ENCODE measurements around the gene ELMO1. TPM values are rescaled to one million over a fixed set of nuclear protein-coding genes. Genes with fewer than 3 reads are reported as not detected.
A peak's percentile ranks its signal among the peaks of the same experiment; 100 is the strongest.

ELMO1 gene
- total and polyA plus RNA-seq, 10 of the 15 experiments (the other 5 are each of a cell fraction or from before 2014, with no cell fraction given) = 22.6 to 85.9 (median 56.6) TPM

- ChIA-PET SMC1A (ENCODE audit: uncharacterized antibody, unreplicated experiment) (interaction anchor here (0.7 to 6.2 kb wide), 53 partner anchors 9 to 788 kb away, joined by 3 to 104 read pairs (median 4); no protein-coding TSS in a partner anchor), CTCF (interaction anchor here (0.6 to 8.6 kb wide), 75 partner anchors 9 to 864 kb away, joined by 3 to 186 read pairs (median 4); a partner anchor contains a TSS), POLR2A (interaction anchor here (1.0 kb wide), 1 partner anchor 154 kb away, joined by 7 read pairs; no protein-coding TSS in a partner anchor), RAD21 (ENCODE audit: unreplicated experiment) (interaction anchor here (0.6 to 5.7 kb wide), 63 partner anchors 10 to 890 kb away, joined by 3 to 119 read pairs (median 4); no protein-coding TSS in a partner anchor)
- DNase-seq (ENCODE audit: low read depth, low spot score) = no peak
- no peaks in the 10 kb centered on the region for H3K27me3 ChIP-seq (replicated peaks in 1 of 2; ENCODE audit: control insufficient read depth in 2 of 2, insufficient read depth in 2 of 2, low read length in 1 of 2)
- in situ Hi-C loops (cut with MboI) = loop anchor here (5.0 kb wide), 1 partner anchor 194 kb away; no protein-coding TSS in a partner anchor
- no peak overlapping the region for H3K4me3 ChIP-seq
- H3K4me1 ChIP-seq (ENCODE audit: control insufficient read depth, insufficient read depth, low read length) = no peaks in the 10 kb centered on the region
- H3K79me2 ChIP-seq (ENCODE audit: control insufficient read depth, insufficient read depth, low read length) = no peaks in the 10 kb centered on the region
- peaks cover 0 to 10% of the 10 kb centered on the region in 2 experiments; a peak in 2 of 4 replicates for H3K36me3 ChIP-seq (ENCODE audit: control insufficient read depth in 2 of 2, insufficient read depth in 2 of 2, low read length in 1 of 2)
- H3K27ac ChIP-seq (ENCODE audit: control insufficient read depth, insufficient read depth) = no peak overlapping the region
- BruUV-seq (replicated peaks) = no TSS peak
- no peak overlapping the region for H3K9ac ChIP-seq (ENCODE audit: control insufficient read depth, insufficient read depth, low read length)
- no peaks in the 10 kb centered on the region for H3K9me3 ChIP-seq (replicated peaks; ENCODE audit: control insufficient read depth, insufficient read depth, low read length)
- peak; percentile 14; the same call in 2 of the 3 replicates for ATAC-seq
- FAIRE-seq = no peak
- no peak overlapping the region for H3K4me2 ChIP-seq (ENCODE audit: control insufficient read depth, insufficient read depth)
- no peaks in the 10 kb centered on the region for H4K20me1 ChIP-seq (ENCODE audit: control insufficient read depth, insufficient read depth)
- no peak overlapping the region for H2AFZ ChIP-seq (ENCODE audit: control insufficient read depth, low read depth, low read length)
- intact Hi-C loops (cut with micrococcal nuclease; ENCODE audit: unreplicated experiment) = loop anchor here (5.0 to 10.0 kb wide), 4 partner anchors 214 to 709 kb away; no protein-coding TSS in a partner anchor
- no peak for TF ChIP-seq ASH2L (IDR thresholded peaks at IDR 0.05; ENCODE audit: borderline replicate concordance, low read depth)
- no peak for TF ChIP-seq HCFC1 (IDR thresholded peaks at IDR 0.05; ENCODE audit: low read length)
- no peak for TF ChIP-seq SREBF2 (IDR thresholded peaks at IDR 0.05; ENCODE audit: low read length)
- TF ChIP-seq, protein P1, sequence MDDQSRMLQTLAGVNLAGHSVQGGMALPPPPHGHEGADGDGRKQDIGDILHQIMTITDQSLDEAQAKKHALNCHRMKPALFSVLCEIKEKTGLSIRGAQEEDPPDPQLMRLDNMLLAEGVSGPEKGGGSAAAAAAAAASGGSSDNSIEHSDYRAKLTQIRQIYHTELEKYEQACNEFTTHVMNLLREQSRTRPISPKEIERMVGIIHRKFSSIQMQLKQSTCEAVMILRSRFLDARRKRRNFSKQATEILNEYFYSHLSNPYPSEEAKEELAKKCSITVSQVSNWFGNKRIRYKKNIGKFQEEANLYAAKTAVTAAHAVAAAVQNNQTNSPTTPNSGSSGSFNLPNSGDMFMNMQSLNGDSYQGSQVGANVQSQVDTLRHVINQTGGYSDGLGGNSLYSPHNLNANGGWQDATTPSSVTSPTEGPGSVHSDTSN (IDR thresholded peaks at IDR 0.05; ENCODE audit: insufficient replicate concordance, low read depth, low read length) = no peak
- TF ChIP-seq POLR2AphosphoS2 (IDR thresholded peaks at IDR 0.05; ENCODE audit: low read depth, low read length) = no peak
- TF ChIP-seq HDGF (IDR thresholded peaks at IDR 0.05) = no peak
- no peak for TF ChIP-seq GATAD2B (conservative IDR thresholded peaks at IDR 0.05; ENCODE audit: low read depth)
- TF ChIP-seq, protein P2, sequence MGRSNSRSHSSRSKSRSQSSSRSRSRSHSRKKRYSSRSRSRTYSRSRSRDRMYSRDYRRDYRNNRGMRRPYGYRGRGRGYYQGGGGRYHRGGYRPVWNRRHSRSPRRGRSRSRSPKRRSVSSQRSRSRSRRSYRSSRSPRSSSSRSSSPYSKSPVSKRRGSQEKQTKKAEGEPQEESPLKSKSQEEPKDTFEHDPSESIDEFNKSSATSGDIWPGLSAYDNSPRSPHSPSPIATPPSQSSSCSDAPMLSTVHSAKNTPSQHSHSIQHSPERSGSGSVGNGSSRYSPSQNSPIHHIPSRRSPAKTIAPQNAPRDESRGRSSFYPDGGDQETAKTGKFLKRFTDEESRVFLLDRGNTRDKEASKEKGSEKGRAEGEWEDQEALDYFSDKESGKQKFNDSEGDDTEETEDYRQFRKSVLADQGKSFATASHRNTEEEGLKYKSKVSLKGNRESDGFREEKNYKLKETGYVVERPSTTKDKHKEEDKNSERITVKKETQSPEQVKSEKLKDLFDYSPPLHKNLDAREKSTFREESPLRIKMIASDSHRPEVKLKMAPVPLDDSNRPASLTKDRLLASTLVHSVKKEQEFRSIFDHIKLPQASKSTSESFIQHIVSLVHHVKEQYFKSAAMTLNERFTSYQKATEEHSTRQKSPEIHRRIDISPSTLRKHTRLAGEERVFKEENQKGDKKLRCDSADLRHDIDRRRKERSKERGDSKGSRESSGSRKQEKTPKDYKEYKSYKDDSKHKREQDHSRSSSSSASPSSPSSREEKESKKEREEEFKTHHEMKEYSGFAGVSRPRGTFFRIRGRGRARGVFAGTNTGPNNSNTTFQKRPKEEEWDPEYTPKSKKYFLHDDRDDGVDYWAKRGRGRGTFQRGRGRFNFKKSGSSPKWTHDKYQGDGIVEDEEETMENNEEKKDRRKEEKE (IDR thresholded peaks at IDR 0.05) = no peak
- TF ChIP-seq, protein P3, sequence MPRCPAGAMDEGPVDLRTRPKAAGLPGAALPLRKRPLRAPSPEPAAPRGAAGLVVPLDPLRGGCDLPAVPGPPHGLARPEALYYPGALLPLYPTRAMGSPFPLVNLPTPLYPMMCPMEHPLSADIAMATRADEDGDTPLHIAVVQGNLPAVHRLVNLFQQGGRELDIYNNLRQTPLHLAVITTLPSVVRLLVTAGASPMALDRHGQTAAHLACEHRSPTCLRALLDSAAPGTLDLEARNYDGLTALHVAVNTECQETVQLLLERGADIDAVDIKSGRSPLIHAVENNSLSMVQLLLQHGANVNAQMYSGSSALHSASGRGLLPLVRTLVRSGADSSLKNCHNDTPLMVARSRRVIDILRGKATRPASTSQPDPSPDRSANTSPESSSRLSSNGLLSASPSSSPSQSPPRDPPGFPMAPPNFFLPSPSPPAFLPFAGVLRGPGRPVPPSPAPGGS (IDR thresholded peaks at IDR 0.05; ENCODE audit: borderline replicate concordance, insufficient read depth, low read depth, low read length, poor library complexity, severe bottlenecking) = no peak
- TF ChIP-seq, protein P4, sequence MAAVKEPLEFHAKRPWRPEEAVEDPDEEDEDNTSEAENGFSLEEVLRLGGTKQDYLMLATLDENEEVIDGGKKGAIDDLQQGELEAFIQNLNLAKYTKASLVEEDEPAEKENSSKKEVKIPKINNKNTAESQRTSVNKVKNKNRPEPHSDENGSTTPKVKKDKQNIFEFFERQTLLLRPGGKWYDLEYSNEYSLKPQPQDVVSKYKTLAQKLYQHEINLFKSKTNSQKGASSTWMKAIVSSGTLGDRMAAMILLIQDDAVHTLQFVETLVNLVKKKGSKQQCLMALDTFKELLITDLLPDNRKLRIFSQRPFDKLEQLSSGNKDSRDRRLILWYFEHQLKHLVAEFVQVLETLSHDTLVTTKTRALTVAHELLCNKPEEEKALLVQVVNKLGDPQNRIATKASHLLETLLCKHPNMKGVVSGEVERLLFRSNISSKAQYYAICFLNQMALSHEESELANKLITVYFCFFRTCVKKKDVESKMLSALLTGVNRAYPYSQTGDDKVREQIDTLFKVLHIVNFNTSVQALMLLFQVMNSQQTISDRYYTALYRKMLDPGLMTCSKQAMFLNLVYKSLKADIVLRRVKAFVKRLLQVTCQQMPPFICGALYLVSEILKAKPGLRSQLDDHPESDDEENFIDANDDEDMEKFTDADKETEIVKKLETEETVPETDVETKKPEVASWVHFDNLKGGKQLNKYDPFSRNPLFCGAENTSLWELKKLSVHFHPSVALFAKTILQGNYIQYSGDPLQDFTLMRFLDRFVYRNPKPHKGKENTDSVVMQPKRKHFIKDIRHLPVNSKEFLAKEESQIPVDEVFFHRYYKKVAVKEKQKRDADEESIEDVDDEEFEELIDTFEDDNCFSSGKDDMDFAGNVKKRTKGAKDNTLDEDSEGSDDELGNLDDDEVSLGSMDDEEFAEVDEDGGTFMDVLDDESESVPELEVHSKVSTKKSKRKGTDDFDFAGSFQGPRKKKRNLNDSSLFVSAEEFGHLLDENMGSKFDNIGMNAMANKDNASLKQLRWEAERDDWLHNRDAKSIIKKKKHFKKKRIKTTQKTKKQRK (IDR thresholded peaks at IDR 0.05; ENCODE audit: low read depth, low read length) = no peak
- no peak for TF ChIP-seq FOXM1 (IDR thresholded peaks at IDR 0.05; ENCODE audit: low read depth, low read length)
- TF ChIP-seq SMC3 (IDR thresholded peaks at IDR 0.05; ENCODE audit: borderline replicate concordance, low read length) = no peak
- no peak for TF ChIP-seq CHD2 (IDR thresholded peaks at IDR 0.05; ENCODE audit: borderline replicate concordance, low read depth, low read length)
- TF ChIP-seq USF2 (IDR thresholded peaks at IDR 0.05; ENCODE audit: borderline replicate concordance, low read depth, low read length) = no peak
Observed at GRCh38 chr7:37181550-37181932, 267.1 kb downstream of the ELMO1 start.

Measured in GM12878 (cell line).